HG02884 (cell line): Measurements from ENCODE around the gene MCEMP1.

Source experiments
- ATAC-seq: cut with Tn5 transposase; IDR thresholded peaks from one replicate; pipeline ENCODE4 v1.9.1; 2021; ENCODE audit warnings: mild to moderate bottlenecking, moderate library complexity; ENCODE audit not compliant: unreplicated experiment

The MCEMP1 gene

DNA sequence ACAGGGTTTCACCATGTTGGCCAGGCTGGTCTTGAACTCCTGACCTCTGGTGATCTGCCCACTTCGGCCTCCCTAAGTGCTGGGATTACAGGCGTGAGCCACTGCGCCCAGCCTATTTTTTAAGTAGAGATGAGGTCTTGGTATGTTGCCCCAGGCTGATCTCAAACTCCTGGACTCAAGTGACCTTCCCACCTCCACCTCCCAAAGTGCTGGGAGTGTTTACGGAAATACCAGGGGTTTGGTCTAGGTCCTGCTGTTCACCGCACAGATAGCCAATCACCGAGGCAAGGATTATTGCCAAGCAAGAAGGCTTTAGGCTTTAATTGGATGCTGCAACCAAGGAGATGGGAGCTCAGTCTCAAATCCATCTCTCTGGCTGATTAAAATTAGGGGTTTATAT, 43.5 kb downstream of the MCEMP1 start:
- no peak for ATAC-seq

GRCh38 chr19:7722231-7722651, 45.4 kb downstream of the MCEMP1 start:
- ATAC-seq, result no peak

DNA sequence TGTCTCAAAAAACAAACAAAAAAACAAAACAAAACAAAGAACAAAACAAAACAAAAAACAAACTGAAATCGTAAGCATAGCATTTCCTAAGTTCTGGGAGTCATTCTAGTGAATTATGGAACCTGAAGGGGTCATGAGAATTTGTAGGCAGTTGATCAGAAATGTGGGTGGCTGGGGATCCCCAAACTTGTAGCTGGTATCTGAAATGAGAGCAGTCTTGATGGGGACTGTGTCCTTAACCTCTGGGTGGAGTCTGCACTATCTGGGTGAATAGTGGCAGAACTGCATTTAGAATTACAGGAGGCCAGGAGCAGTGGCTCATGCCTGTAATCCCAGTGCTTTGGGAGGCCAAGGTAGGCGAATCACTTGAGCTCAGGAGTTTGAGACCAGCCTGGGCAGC, 48.9 kb downstream of the MCEMP1 start:
- ATAC-seq, result no peak

- no peak for ATAC-seq
Measured at GRCh38 chr19:7729211-7729610, 52.3 kb downstream of the MCEMP1 start.
